HepG2 (cell line): ENCODE measurements around the gene TCFL5. TPM values are rescaled to one million over a fixed set of nuclear protein-coding genes. Genes with fewer than 3 reads are reported as not detected.

ENCODE experiments used
- DMAP1 ChIP-seq: IDR thresholded peaks from 2 replicates; pipeline ENCODE4 v1.6.1; 2016
- GTF3A ChIP-seq: sonication (generic); formaldehyde crosslinking; conservative IDR thresholded peaks from 2 replicates; pipeline ENCODE4 v1.4.0; 2020; ENCODE audit warnings: mild to moderate bottlenecking, missing genetic modification reagents
- IKZF1 ChIP-seq: fragments of 450-650 bp; IDR thresholded peaks from 2 replicates; pipeline ENCODE4 v1.7.1; 2016
- IRX3 ChIP-seq: sonication (generic); formaldehyde crosslinking; IDR thresholded peaks from 2 replicates; pipeline ENCODE4 v1.8.1; 2023; ENCODE audit warnings: mild to moderate bottlenecking, low read depth, missing genetic modification reagents, borderline replicate concordance
- ISX ChIP-seq: sonication (generic); formaldehyde crosslinking; conservative IDR thresholded peaks from 2 replicates; pipeline ENCODE4 v1.5.0; 2020; ENCODE audit warnings: missing genetic modification reagents
- NFYB ChIP-seq: sonication (generic); formaldehyde crosslinking; IDR thresholded peaks from 2 replicates; pipeline ENCODE4 v1.4.0; 2020; ENCODE audit warnings: missing genetic modification reagents
- SNRNP70 ChIP-seq: fragments of 200-400 bp; formaldehyde crosslinking; IDR thresholded peaks from 2 replicates; pipeline ENCODE4 v1.6.1; 2017; ENCODE audit warnings: mild to moderate bottlenecking, low read depth, low read length, moderate library complexity
- ZBTB20 ChIP-seq: sonication (generic); formaldehyde crosslinking; IDR thresholded peaks from 2 replicates; pipeline ENCODE4 v1.8.1; 2023; ENCODE audit warnings: missing genetic modification reagents, low read depth, mild to moderate bottlenecking, borderline replicate concordance
- ZBTB40 ChIP-seq, 2 experiments: fragments of 450-650 bp in 1 of 2; sonication (generic) in 1 of 2; formaldehyde crosslinking in 1 of 2; IDR thresholded peaks; 2 replicates each; pipeline versions ENCODE4 v1.6.1 to v1.8.0; 2016 to 2022; ENCODE audit warnings: antibody characterized with exemption in 1 of 2, mild to moderate bottlenecking in 1 of 2, missing genetic modification reagents in 1 of 2
- ZNF331 ChIP-seq: sonication (generic); formaldehyde crosslinking; IDR thresholded peaks from 2 replicates; pipeline ENCODE4 v1.4.0; 2020; ENCODE audit warnings: missing genetic modification reagents
- ZNF33A ChIP-seq: sonication (generic); formaldehyde crosslinking; IDR thresholded peaks from 2 replicates; pipeline ENCODE4 v1.5.1; 2020; ENCODE audit warnings: missing genetic modification reagents, mild to moderate bottlenecking, moderate library complexity, borderline replicate concordance
- ZNF562 ChIP-seq: sonication (generic); formaldehyde crosslinking; IDR thresholded peaks from 2 replicates; pipeline ENCODE4 v1.8.0; 2022; ENCODE audit warnings: missing genetic modification reagents, borderline replicate concordance
- ZNF687 ChIP-seq: sonication (generic); formaldehyde crosslinking; IDR thresholded peaks from 2 replicates; pipeline ENCODE4 v1.5.1; 2020; ENCODE audit warnings: mild to moderate bottlenecking, missing genetic modification reagents, moderate library complexity
- ZSCAN5A ChIP-seq: sonication (generic); formaldehyde crosslinking; IDR thresholded peaks from 2 replicates; pipeline ENCODE4 v1.8.0; 2022; ENCODE audit warnings: mild to moderate bottlenecking, missing genetic modification reagents, borderline replicate concordance
- polyA plus RNA-seq, 8 experiments: library from polyadenylated mRNA; depleted of rRNA in 3 of 8; stranded (reverse) in 7 of 8; unstranded in 1 of 8; fragments of >200 nt; fragmentation: Illumina TruSeq in 4 of 8; extraction: Trizol in 4 of 8; gene quantifications; 2 replicates each; pipeline versions ENCODE4 v1.2.1 to v1.2.3, GENCODE V29; 2011 to 2016; ENCODE audit warnings: low read depth in 4 of 8, missing spikeins in 1 of 8, mixed read lengths in 1 of 8; ENCODE audit not compliant: insufficient read depth in 1 of 8
- total RNA-seq, 5 experiments: library from RNA; depleted of rRNA; stranded (reverse); fragments of >200 nt; fragmentation: Illumina TruSeq; extraction: Trizol; gene quantifications; 2 replicates each; pipeline ENCODE4 v1.2.3, GENCODE V29; 2016; ENCODE audit warnings: low read depth in 1 of 5

TCFL5 gene
- total and polyA plus RNA-seq, 2 of the 13 experiments (the other 11 are each of a cell fraction or from before 2014, with no cell fraction given): 14.8 to 20.0 TPM

GRCh38 chr20:62804627-62805154 is 56.9 kb downstream of the TCFL5 start, which contains the start of gene OGFR (continued):
- TF ChIP-seq ZNF687 (no peak; the same call in 1 of the 2 replicates), IKZF1 (no peak), ZNF33A (no peak), NFYB (no peak), IRX3 (CRISPR knock-in tag) (peak; percentile 92), ZNF331 (CRISPR knock-in tag) (0 out of 2 replicates have a peak, but pooled peaks have one; percentile 42), ZBTB40 (IDR thresholded peaks at IDR 0.05) (no peak), ZBTB40 (CRISPR knock-in tag; IDR thresholded peaks at IDR 0.05) (no peak), GTF3A (no peak), ISX (CRISPR knock-in tag) (no peak), DMAP1 (CRISPR knock-in tag) (no peak; the same call in 1 of the 2 replicates), ZNF562 (CRISPR knock-in tag) (no peak), ZBTB20 (CRISPR knock-in tag) (no peak), ZSCAN5A (CRISPR knock-in tag) (no peak; the same call in 1 of the 2 replicates), SNRNP70 (no peak)
